ENCODE results near the gene CAMTA1.
A peak's percentile ranks its signal among the peaks of the same experiment; 100 is the strongest.

DNA sequence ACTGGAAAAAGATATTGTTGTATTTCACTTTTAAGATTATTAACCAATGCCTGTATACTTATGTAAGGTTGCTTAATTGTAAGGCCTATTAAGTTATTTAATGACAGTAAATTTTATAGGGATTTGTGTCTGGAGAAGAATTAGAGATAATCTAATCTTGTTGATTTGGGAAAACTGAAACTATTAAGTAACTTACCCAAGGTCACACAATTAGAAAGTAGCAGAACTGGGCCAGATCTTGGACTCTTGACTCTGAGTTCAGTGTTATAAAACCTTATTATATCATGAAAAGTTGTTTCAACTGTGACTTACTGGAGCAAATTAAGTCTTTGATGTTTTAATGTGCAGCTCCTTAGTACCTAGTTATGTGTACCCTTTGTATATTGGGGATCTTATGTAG lies 38.5 kb downstream of the CAMTA1 start:
- TF ChIP-seq, protein P1, sequence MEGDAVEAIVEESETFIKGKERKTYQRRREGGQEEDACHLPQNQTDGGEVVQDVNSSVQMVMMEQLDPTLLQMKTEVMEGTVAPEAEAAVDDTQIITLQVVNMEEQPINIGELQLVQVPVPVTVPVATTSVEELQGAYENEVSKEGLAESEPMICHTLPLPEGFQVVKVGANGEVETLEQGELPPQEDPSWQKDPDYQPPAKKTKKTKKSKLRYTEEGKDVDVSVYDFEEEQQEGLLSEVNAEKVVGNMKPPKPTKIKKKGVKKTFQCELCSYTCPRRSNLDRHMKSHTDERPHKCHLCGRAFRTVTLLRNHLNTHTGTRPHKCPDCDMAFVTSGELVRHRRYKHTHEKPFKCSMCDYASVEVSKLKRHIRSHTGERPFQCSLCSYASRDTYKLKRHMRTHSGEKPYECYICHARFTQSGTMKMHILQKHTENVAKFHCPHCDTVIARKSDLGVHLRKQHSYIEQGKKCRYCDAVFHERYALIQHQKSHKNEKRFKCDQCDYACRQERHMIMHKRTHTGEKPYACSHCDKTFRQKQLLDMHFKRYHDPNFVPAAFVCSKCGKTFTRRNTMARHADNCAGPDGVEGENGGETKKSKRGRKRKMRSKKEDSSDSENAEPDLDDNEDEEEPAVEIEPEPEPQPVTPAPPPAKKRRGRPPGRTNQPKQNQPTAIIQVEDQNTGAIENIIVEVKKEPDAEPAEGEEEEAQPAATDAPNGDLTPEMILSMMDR (IDR thresholded peaks at IDR 0.05; ENCODE audit: low read depth, low read length, missing input control), result no peak
- TF ChIP-seq ZBTB33 (IDR thresholded peaks at IDR 0.05) (no peak), FOXA2 (IDR thresholded peaks at IDR 0.05) (no peak), SP1 (IDR thresholded peaks at IDR 0.05) (peak; percentile 18), TAF1 (conservative IDR thresholded peaks at IDR 0.05) (no peak), YY1 (IDR thresholded peaks at IDR 0.05) (no peak), GABPA (IDR thresholded peaks at IDR 0.05 in 1 of 2, conservative IDR thresholded peaks at IDR 0.05 in 1 of 2) (no peak), RAD21 (IDR thresholded peaks at IDR 0.05) (no peak), MAX (IDR thresholded peaks at IDR 0.05) (no peak), RXRA (IDR thresholded peaks at IDR 0.05) (peak in 1 of 2 donors; percentile 44), JUND (IDR thresholded peaks at IDR 0.05) (no peak), EGR1 (IDR thresholded peaks at IDR 0.05; ENCODE audit: low read depth in 2 of 2) (no peak)
- TF ChIP-seq, protein P2, sequence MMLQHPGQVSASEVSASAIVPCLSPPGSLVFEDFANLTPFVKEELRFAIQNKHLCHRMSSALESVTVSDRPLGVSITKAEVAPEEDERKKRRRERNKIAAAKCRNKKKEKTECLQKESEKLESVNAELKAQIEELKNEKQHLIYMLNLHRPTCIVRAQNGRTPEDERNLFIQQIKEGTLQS (IDR thresholded peaks at IDR 0.05), result no peak
- TF ChIP-seq, protein P3, sequence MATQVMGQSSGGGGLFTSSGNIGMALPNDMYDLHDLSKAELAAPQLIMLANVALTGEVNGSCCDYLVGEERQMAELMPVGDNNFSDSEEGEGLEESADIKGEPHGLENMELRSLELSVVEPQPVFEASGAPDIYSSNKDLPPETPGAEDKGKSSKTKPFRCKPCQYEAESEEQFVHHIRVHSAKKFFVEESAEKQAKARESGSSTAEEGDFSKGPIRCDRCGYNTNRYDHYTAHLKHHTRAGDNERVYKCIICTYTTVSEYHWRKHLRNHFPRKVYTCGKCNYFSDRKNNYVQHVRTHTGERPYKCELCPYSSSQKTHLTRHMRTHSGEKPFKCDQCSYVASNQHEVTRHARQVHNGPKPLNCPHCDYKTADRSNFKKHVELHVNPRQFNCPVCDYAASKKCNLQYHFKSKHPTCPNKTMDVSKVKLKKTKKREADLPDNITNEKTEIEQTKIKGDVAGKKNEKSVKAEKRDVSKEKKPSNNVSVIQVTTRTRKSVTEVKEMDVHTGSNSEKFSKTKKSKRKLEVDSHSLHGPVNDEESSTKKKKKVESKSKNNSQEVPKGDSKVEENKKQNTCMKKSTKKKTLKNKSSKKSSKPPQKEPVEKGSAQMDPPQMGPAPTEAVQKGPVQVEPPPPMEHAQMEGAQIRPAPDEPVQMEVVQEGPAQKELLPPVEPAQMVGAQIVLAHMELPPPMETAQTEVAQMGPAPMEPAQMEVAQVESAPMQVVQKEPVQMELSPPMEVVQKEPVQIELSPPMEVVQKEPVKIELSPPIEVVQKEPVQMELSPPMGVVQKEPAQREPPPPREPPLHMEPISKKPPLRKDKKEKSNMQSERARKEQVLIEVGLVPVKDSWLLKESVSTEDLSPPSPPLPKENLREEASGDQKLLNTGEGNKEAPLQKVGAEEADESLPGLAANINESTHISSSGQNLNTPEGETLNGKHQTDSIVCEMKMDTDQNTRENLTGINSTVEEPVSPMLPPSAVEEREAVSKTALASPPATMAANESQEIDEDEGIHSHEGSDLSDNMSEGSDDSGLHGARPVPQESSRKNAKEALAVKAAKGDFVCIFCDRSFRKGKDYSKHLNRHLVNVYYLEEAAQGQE (IDR thresholded peaks at IDR 0.05), result no peak

All from liver (tissue), 3 donors.